Astrocyte of the spinal cord (primary cell): ENCODE data around the gene DNAH1.
"Not testable (repeated sequence)": the region's sequence is repeated elsewhere in the genome, so short reads cannot be mapped to it uniquely, and the experiment has no call there.

Experiments
- DNase-seq: peaks from one replicate; pipeline ENCODE4 v3.0.0; 2011; ENCODE audit warnings: low read depth, low spot score
- H3K4me3 ChIP-seq: 2 replicates; pipeline ENCODE4 v1.5.1; 2011; ENCODE audit warnings: low read depth, mild to moderate bottlenecking, low read length, moderate library complexity
- CTCF ChIP-seq: IDR thresholded peaks from 2 replicates; pipeline ENCODE4 v1.5.1; 2012; ENCODE audit warnings: low read depth, mild to moderate bottlenecking, low read length, inconsistent platforms
- in situ Hi-C: cut with HindIII; loops from 2 replicates; pipeline ENCODE4 v1.10.0; 2017; ENCODE audit warnings: low sequenced_read_pairs

Gene DNAH1

GRCh38 chr3:52315977-52316764 lies at the start of gene DNAH1:
Gene DNAH1 (plus strand): TSS chr3:52316319. CDS start chr3:52322443, 6,124 bp downstream.
- no peak within 1 kb of the TSS for H3K4me3 ChIP-seq
- DNase-seq, result no peak
- no peak for TF ChIP-seq CTCF
- in situ Hi-C loops, result no loop called here

- TF ChIP-seq CTCF, result no peak
- in situ Hi-C loops, result no loop called here
- DNase-seq, result no peak
- no peak overlapping the region for H3K4me3 ChIP-seq
These were observed 48.1 kb upstream of the DNAH1 start for GRCh38 chr3:52268036-52268435.

GRCh38 chr3:52269776-52270175 lies 46.3 kb upstream of the DNAH1 start:
- no peak for TF ChIP-seq CTCF
- H3K4me3 ChIP-seq, result no peak overlapping the region
- no peak for DNase-seq
- in situ Hi-C loops, result no loop called here

- in situ Hi-C loops, result no loop called here
- DNase-seq, result no peak
- no peak for TF ChIP-seq CTCF
- H3K4me3 ChIP-seq, result no peak overlapping the region
These were observed 45.8 kb upstream of the DNAH1 start for GRCh38 chr3:52270252-52270754.

- DNase-seq, H3K4me3 ChIP-seq, in situ Hi-C loops: not testable (repeated sequence)
These were observed 43.9 kb upstream of the DNAH1 start for GRCh38 chr3:52272172-52272571.

- DNase-seq, result no peak
- H3K4me3 ChIP-seq, result no peak overlapping the region
- in situ Hi-C loops, result no loop called here
- no peak for TF ChIP-seq CTCF
These were observed 43.3 kb upstream of the DNAH1 start for GRCh38 chr3:52272831-52273230.

- not testable (repeated sequence) for H3K4me3 ChIP-seq
These were observed 41.3 kb upstream of the DNAH1 start for GRCh38 chr3:52274781-52275180.

More at GRCh38 chr3:52274781-52275180, 41.3 kb upstream of the DNAH1 start:
- DNase-seq, in situ Hi-C loops: not testable (repeated sequence)
